OCI-M2 (cell line): Measurements from ENCODE around the gene NTM.

Experiments
- DNase-seq: peaks from one replicate; lab custom pipeline; 2025; ENCODE audit not compliant: unreplicated experiment; lab: John Stamatoyannopoulos, UW

The NTM gene

GRCh38 chr11:132228746-132229325 lies 858.4 kb downstream of the NTM start:
- no peak for DNase-seq

- no peak for DNase-seq
These were observed 861.4 kb downstream of the NTM start for GRCh38 chr11:132231656-132232347.

DNA sequence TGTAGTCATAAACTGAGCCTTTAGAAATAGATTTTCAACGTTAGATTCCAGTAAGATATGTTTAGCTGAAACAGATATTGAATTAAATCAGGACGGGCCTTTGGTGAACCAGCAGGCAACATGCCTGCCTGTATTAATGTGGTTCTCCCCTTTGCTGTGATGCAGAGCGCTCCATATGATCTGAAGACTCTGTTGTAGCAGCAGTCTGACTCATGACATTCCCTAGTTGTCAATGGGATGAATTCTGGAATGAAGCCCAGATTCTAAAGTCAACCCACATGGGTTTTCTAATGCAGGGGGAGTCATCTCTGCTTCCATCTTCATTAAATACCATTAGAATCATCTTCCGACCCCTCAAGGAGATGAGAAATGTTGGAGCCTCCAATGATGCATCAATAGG lies 864.5 kb downstream of the NTM start:
- DNase-seq, result no peak

- no peak for DNase-seq
These were observed 867.4 kb downstream of the NTM start for GRCh38 chr11:132237781-132238180.

DNA sequence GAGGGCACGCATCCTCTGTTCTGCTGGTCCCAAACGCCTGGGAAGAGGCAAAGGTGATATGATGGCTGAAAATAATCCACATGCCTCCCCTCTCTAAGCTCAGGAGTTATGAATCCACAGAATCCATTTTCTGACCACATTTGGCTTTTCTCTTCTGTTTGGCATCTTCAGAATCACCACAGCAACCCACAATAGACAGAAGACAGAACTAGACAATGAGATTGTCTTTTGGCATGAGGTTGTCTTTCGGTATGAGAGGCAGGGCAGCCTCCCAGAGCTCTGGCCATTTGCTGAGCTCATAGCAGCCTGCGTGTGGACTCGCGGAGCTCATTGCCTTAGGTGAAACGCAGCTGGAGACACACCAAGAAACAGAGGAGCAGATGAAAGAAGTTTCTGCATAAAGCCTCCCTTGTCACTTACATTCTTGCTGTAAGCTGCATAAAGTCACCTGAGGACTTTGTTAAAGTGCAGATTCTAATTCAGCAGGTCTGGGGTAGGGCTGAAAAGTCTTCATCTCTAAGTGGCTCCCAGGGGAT lies 868.0 kb downstream of the NTM start:
- DNase-seq, result no peak

DNA sequence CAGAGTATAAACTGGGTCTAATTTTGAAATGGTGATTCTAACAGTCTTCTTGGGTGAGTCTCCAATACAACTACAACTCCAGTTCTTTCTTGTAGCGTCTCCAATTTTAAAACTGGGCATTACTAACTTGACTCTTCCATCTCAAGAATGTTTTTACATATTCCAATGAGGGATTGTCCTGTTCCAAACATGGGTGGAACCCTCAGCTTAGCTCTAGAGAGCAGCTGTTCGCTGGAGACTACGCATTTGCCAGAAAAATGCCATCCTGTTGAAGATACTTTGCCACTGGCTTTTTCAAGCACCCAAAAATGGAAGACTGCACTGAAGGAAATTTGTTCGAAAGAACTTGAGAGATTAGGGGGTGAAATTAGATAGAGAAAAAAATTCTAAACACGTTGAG lies 870.0 kb downstream of the NTM start:
- no peak for DNase-seq

- DNase-seq, result no peak
These were observed 872.2 kb downstream of the NTM start for GRCh38 chr11:132242632-132243031.

DNA sequence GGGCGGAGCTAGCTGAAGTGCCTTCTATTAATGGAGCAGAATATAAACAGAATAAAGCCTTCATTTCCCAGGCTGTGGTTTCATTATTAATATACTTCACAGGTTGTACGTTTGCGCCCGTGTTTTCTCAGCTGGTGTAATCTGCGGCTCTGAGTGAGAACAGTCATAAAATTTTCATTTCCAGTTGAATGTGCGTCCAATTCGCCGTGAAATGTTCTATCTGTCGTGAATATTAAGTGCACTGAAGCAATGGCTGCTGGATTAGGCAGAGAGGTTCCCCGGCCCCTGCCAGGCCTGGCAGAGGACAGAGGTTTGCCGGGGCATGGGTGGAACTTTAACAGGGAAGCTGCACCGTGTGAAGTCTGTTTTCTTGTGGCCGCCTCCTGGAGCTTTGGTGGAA lies 874.4 kb downstream of the NTM start:
- DNase-seq, result no peak

DNA sequence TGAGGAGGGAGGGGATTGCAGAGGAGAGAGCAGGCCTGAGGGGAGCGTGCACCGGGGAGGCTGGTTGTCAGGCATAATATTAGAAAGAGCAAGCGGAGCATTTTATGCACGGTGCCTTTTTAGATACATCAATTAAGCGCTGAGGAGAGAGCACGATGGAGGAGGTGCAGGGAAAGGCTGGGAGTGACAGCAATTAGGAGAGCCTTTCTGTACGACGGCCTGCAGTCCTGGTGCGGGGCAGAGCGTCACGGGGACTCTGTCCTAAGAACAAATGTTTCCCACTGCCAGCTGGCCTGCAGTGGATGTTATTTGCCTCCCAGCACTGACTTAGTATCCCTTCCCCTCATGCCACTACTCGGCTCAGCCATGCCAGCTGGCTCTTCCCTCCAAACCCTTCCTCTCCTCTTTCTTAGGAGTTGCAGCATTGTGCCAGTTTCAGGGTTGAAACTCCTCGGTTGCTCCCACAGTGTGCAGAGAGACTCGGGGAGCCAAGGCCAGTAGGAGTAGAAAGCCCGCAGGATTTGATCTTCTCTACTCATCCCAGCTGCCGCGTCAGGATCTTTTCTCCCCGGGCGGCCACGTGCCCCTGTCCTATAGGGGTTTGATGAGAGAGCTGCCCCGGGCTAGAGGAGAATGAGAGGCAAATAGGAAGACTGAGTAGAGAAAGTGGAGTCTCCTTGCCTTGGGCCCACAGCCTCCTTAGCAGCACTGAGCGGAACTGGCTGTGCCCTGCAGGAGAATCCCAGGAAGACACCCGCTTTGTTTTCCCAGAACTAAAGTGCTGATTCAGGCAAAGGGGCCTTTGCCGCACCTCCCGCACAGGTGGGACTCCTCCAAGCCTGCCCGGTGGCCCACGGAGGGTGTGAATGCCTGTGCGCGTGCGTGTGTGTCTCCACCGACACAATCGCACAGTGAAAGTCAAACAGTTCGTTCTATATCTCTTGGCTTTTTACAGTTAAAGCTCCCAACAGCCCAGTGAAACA lies 875.3 kb downstream of the NTM start:
- no peak for DNase-seq

GRCh38 chr11:132248580-132248979 lies 878.2 kb downstream of the NTM start:
- no peak for DNase-seq

DNA sequence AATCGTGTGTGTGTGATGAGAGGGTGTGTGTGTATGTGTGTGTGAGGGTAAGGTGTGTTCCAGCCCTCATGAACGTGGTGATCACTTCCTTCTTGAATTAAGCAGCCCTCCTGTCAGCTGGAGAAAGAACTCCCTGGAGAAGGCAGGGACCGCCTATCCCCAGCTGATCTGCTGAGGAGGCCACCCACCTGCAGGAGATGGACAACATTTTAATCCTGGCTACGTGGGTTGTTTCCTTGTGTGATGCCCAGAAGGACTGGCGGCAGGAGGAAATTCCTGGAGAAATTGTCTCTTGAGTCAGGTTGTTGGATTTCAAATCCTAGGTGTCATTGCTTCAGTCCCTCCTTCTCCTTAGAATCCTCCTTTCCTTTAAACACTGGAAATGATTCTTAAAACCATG lies 878.8 kb downstream of the NTM start:
- no peak for DNase-seq

GRCh38 chr11:132251061-132251460 lies 880.6 kb downstream of the NTM start:
- no peak for DNase-seq

- no peak for DNase-seq
These were observed 883.3 kb downstream of the NTM start for GRCh38 chr11:132253469-132254264.

DNA sequence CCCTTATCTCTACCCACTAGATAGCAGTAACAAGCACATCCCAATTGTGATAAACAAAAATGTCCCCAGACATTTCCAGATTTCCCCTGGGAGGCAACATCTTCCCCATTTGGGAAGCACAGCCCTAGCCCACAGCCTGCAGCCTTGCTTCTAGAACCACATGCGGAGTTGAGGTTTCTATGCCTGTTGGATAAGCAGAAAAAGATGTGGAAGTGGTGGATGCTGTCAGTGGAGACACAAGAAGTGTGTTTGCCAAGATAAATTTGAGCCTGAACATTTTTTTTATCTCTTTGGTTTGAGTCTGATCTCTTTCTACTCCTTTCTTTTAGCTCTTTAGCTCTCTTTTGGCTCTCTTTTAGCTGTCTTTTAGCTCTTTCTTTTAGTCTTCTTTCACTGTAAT lies 884.5 kb downstream of the NTM start:
- DNase-seq, result no peak

GRCh38 chr11:132256528-132257279 lies 886.3 kb downstream of the NTM start:
- DNase-seq, result no peak

DNA sequence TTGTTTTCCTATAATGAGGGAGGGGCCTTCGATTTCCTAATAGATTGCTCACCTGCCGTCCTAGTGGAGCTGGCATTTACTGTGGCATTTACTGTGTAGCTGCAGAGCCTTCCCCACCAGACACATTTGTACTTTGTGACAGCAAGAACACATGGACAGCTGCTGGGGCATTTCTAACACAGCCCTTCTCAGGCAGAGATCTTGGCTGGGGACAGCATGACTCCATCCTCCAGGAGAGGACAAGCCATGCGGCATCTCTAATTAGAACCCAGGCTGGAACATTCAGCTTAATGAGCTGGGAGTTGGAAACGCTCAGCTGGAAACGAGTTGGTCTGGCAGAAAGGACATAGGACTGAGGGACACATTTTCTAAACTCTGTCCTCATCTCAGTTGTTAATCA lies 887.5 kb downstream of the NTM start:
- DNase-seq, result no peak

- DNase-seq, result no peak
These were observed 888.5 kb downstream of the NTM start for GRCh38 chr11:132258875-132259274.

- no peak for DNase-seq
These were observed 890.2 kb downstream of the NTM start for GRCh38 chr11:132260636-132261035.

DNA sequence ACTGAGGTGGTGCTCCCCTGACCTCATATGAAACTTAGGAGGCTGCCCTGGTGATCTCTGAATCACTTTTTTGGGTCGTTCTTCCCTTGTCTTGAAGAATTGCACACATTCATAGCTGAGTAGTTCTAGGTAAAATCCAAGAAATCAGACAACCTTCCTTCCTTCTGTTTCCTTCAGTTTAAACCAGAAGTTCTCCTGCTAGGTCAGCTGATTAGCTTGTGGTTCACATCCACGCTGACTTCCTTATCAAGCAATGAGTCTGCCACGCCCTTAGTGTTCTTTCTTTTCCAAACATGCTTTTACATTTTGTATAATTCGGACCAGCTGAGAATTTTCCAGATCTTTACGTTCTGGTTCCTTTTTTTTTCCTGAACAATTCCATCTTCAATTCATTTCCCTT lies 892.8 kb downstream of the NTM start:
- DNase-seq, result no peak

DNA sequence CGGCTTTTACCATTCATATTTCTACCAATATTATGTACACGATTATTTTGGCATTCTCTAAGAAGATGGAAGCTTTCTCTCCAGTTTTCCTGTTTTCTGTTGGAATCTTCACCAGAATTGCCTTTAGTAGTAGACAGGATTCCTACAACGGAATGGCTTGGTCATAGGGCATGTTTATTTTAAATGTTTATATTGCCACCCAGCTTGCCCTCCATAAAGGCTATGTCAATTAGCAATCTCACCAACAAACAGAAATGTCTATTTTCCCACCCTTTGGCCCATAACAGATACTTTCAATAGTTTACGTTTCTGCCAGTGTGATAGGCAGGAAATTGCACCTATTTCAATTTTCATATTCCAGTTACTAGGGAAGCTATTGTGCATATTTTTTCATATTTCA lies 893.5 kb downstream of the NTM start:
- DNase-seq, result no peak
